Heart left ventricle (tissue), 13 donors: ENCODE measurements around the gene MTHFR.

ENCODE experiments used
- POLR2A ChIP-seq, 2 donors: fragments of 450-650 bp; IDR thresholded peaks; one replicate each; pipeline ENCODE4 v1.6.1; 2017; ENCODE audit warnings: antibody characterized with exemption in 2 of 2, mild to moderate bottlenecking in 2 of 2, moderate library complexity in 2 of 2
- TF ChIP-seq, protein P1 (sequence below), 12 donors: fragments of 200-600 bp; sonication (generic) in 4 of 12; IDR thresholded peaks; one replicate each; pipeline versions ENCODE4 v1.5.0 to v1.8.0; 2018 to 2022; ENCODE audit warnings: antibody characterized with exemption in 12 of 12, mild to moderate bottlenecking in 5 of 12
- donor health status: ischemic (EF 13 %, LVEDD 7.1; RV severe dilation, severe dysfunction).
- donor health status: DM: no; HTN: yes; CAD: no.
- donor health status: DM: no; HTN: no; CAD: no.
- donor health status: ischemic (EF 25% LVEDD 6.9; RV normal size, moderate dysfunction).
- donor health status: ischemic (EF 25% LVEDD 5.7; RV mildly dilated, moderate dysfunction).
- donor health status: ischemic (EF 35%, LVEDD 5.7; RV mildly dilated, moderate dysfunction).
- donor health status: nonischemic (EF 11% LVEDD 7.7; RV severe dilation, severe dysfunction).
- donor health status: DM: yes; HTN: yes; CAD: no.
- donor health status: PGD.
- donor health status: ischemic (EF 29% LVEDD 5.4; RV normal size, mild dysfunction).
- donor health status: nonischemic (EF 23%, LVEDD 6.1; RV moderate dilation, normal function).

DNA sequence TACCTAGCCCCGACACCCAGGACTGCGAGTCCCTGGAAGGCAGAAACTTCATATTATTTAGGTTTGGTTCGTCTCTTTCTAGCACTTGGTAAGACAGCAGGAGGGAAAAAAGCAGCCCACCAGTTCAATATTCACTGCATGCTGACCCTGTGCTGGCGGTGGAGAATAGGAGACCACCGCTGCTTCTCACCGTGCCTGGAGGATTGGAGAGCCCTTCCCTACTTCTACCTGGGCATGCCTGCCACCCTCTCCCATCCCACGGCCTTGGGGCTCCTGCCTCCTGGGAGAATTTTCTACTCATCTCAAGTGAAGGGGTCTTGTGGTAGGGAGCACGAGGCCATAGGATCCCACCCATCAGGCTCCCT is 5.4 kb downstream of the MTHFR start:
- TF ChIP-seq, protein P1, sequence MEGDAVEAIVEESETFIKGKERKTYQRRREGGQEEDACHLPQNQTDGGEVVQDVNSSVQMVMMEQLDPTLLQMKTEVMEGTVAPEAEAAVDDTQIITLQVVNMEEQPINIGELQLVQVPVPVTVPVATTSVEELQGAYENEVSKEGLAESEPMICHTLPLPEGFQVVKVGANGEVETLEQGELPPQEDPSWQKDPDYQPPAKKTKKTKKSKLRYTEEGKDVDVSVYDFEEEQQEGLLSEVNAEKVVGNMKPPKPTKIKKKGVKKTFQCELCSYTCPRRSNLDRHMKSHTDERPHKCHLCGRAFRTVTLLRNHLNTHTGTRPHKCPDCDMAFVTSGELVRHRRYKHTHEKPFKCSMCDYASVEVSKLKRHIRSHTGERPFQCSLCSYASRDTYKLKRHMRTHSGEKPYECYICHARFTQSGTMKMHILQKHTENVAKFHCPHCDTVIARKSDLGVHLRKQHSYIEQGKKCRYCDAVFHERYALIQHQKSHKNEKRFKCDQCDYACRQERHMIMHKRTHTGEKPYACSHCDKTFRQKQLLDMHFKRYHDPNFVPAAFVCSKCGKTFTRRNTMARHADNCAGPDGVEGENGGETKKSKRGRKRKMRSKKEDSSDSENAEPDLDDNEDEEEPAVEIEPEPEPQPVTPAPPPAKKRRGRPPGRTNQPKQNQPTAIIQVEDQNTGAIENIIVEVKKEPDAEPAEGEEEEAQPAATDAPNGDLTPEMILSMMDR (IDR thresholded peaks at IDR 0.05) = no peak
- no peak for TF ChIP-seq POLR2A (IDR thresholded peaks at IDR 0.05)
